SKM-1 (cell line): ENCODE measurements around the gene PDZD4.

Experiments
- DNase-seq: peaks from one replicate; lab custom pipeline; 2025; ENCODE audit not compliant: unreplicated experiment; lab: John Stamatoyannopoulos, UW

PDZD4 gene

GRCh38 chrX:153868576-153869472 lies 38.5 kb upstream of the PDZD4 start:
- DNase-seq = no peak

GRCh38 chrX:153867671-153868070 lies 37.3 kb upstream of the PDZD4 start:
- DNase-seq = no peak

- no peak for DNase-seq
Observed at GRCh38 chrX:153867139-153867538, 36.8 kb upstream of the PDZD4 start.

- DNase-seq = no peak
Observed at GRCh38 chrX:153866302-153867019, 36.1 kb upstream of the PDZD4 start.

- no peak for DNase-seq
Observed at GRCh38 chrX:153865685-153866084, 35.3 kb upstream of the PDZD4 start.

DNA sequence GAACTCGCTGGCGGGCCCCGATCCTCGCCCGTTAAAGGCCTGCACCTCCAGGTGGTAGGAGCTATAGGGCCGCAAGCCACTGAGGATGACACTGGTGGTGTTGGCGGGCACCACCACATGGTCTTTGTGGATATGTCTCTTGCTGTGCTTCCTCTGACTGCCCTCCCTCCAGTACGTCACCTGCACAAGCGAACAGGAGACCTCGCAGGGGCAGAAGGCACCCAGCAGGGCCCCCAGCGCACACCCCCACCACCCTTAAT lies 34.9 kb upstream of the PDZD4 start:
- DNase-seq = no peak

DNA sequence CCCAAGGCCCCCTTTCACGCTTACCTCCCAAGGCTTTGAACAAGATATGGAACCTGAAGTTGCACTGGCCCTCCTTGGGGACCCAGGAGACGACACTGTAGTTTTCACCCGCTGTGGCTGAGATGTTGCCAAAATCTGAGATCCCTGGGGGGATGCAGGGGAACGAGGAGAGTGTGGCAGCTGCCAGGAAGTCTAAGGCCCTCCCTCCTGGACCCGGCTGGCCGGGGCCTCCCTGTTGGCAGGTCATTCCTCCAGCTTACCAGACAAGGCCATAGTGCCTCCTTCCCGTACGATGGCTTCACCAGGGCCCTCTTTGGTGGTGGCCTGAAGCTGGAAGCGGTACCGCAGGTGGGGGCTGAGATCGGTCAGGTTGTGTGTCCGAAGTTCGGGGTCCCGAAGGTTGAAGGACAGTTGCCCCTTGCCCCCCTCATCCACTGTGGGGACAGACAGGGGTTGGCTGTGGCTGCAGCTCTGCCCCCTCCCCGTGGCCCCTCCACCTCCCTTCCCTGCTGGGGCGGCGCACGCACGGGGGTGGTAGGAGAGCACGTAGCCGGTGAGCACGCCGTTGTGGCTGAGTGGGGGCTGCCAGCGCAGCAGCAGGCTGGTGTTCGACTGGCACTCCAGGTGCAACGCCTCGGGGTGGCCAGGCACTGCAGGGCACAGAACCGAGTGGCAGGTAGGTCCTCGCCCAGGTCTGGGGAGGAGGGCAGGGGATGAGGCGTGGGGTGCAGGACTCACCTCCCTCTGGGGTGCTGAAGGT lies 34.4 kb upstream of the PDZD4 start:
- no peak for DNase-seq

DNA sequence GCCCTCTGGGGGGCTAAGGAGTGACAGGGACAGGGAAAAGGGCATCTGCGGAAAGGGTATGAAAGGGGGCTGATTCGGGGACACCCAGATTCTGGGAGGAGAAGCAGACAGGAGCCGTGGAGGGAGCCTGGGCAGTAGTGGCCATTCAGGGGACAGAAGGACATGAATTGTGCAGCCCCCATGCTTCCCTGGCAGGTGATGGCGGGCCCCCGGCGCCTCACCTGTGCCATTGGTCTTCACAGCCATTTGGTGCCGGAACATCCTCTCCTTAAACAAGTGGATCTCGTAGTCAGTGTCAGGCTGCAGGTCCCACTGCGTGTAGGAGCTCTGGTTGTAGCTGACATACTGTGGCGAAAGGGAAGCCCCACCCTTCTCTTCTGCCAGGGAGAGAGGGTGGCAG lies 33.8 kb upstream of the PDZD4 start:
- no peak for DNase-seq

DNA sequence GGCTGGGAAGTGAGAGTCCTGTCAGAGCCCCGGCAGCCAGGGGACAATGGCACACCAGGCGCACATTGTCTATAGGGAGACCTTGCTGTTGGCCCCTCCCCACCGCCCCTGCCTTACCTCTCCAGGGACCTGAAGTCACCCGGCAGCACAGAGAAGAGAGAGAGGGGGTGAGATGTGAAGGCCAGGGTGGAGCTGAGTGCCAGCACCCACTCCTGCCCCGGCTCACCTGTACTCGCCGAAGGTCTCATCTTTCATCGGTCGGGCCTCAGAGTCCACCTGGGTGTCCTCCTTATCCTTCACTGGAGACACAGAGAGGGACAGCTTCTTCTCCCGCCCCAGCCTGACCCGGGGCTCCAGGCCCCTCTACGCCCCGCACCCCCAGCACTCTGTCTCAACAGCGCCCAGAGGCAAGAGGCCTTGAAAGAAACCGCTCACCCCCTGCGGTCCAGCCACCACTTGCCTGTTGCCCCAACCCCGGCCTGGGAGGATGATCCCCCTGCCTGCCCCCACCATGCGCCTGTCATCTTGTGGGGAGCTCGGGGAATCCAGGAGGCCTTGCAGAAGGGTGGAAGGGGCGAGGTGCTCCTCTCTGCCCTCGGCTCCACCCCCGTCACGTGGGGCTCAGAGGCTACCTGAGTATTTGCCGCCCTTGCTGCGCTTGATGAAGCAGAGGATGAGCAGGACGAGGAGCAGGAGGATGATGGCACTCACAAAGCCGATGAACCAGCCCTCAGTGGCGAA lies 33.1 kb upstream of the PDZD4 start:
- DNase-seq = no peak

DNA sequence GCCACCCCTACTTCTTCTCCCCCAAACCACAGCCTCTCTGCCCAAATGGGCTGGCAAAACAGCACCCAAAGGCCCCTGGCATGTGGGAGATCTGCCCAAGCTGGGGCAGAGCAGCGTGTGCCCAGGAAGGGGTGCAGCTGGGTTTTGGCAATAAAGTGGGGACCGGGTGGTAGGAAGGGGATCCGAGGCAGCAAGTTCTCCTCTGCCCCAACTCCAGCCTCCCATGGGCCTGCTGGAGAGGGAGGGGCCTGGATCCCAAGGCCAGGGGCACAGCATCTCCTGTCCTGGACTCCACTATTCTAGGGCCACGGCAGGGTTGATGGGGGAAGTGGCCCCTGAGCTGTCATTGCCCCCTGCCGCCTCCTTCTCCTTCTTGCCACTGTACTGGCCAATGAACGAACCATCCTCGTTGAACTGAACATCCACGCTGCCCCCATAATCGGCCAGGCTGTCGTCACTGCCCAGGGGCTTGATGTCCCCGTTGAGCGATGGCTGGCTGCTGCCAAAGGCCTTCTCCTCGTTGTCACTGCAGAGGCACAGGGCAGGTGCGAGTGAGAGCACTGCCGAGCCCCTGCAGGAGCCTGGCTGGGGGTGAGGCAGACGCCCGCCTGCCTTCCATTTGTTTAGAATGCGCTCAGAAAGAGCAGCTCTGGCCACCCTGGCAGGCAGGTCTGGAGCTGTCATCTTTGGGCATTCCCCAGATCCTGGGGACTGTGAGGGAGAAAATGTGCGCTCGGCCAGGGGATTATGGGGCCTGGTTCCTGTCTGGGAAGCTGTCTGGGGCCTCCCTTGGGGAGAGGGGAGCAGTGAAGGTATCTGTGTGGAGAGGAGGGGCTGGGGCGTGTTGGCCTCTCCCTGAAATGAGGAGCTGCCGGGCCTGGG lies 32.3 kb upstream of the PDZD4 start:
- no peak for DNase-seq

GRCh38 chrX:153861733-153862310 lies 31.5 kb upstream of the PDZD4 start:
- DNase-seq = no peak

GRCh38 chrX:153861151-153861550 lies 30.8 kb upstream of the PDZD4 start:
- no peak for DNase-seq

- DNase-seq = no peak
Observed at GRCh38 chrX:153857348-153857903, 27.1 kb upstream of the PDZD4 start.

DNA sequence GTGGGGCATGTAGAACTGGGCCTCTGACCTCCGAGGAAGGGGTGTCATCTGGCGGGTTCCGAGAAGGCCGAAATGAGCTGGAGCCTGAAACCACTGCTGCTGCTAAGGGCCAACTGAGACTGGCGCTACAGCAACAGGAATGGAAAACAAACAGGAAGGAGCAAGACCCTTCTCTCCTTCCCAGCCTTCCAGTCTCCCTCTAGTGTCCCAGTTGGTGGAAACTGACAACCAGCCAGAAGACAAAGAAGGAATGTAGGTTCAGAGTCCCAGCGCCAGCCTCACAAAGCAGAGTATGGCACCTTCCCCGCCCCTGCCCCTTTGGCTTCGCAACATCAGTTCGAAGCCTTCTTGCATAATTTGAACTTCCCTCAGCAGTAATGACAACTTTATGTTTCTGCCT lies 24.4 kb upstream of the PDZD4 start:
- no peak for DNase-seq

DNA sequence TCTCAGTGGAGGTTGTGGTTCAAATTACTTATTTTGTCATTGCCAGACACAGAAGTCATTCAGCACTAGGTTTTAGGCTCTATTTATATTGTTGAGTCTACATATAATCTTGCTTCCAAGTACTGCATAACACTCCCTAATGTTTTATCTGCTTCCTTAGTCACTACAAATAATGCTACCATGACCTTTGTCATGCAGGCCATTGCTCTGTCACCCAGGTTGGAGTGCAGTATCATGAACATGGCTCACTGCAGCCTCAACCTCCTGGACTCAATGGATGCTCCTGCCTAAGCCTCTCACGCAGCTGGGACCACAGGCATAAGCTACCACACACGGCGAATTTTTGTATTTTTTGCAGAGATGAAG lies 23.5 kb upstream of the PDZD4 start:
- DNase-seq = no peak

DNA sequence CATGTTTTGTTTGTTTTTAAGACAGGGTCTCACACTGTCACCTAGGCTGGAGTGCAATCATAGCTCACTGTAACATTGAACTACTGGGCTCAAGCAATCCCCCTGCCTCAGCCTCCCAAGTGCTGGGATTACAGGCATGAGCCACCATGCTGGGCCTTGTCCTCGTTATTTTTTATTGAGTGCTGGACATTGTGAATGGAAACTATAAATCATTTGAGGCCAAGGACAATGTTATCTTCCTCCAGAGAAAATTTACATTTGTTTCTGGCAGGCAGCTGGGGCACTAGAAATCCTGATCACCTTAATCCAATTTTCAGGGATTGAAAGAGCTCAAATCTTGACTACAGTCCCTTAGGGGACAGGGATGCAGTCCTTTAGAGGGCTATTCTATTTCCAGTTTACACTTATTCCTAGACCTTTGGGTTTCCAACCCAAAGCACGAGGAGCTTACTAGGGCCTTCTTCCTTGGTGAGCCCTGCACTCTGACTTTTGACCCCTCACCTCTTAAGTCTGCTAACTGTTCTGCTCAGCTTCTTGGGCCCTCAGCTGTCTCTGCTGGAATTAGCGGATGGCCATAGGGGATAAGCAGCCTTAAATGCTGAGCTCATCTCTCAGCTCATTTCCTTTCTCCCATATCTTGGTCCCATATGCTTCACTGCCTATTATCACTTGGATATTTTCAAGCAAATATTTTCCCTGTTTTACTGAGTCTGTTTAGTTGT lies 23.0 kb upstream of the PDZD4 start:
- no peak for DNase-seq

DNA sequence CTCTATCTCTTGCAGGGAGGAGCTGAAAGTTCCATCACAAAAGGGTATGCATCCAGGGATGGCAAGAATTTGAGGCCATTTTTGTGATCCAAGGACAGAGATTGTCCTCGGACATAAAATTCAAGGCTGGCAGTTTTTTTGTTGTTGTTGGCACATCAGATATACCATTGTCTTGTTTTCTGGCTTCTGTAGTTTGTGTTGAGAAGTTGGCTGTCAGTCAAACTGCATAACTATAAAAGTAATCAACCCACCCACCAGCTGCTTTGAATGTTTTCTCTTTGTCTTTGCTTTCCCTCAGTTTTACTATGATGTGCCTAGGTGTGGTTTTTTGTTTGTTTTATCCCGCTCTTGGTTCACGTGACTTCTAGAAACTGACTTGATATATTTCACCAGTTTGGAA lies 21.6 kb upstream of the PDZD4 start:
- no peak for DNase-seq

- DNase-seq = no peak
Observed at GRCh38 chrX:153848325-153848724, 18.0 kb upstream of the PDZD4 start.

DNA sequence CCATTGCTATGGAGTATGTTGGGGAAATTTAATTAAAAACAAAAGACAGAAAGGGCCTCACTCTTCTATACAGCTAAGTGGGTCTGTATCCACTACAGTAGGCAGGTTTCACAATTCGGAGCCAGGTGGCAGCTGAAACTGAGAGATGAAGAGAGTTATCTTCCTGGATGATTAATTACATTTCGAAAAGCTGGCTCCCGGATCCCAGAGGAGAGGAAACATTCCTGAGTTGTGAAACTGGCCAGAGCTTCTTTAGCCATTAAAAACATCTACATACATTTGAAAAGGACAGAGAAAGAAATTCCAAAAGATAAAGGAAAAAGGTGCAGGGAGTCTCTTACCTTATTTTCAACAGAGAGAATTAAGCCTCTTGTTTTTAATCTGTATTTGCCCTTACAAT lies 15.5 kb upstream of the PDZD4 start:
- DNase-seq = no peak
